Measurements from ENCODE around the gene TSPAN15. TPM values are rescaled to one million over a fixed set of nuclear protein-coding genes. Genes with fewer than 3 reads are reported as not detected.
A peak's percentile ranks its signal among the peaks of the same experiment; 100 is the strongest.

Gene TSPAN15
- total and polyA plus RNA-seq, 5 experiments from 2014 or later = 0.55 to 1.1 (median 0.80) TPM; not detected in 1

GRCh38 chr10:69497611-69498390 lies 46.5 kb downstream of the TSPAN15 start:
- no peaks in the 10 kb centered on the region for H3K27me3 Mint-ChIP-seq
- no peaks in the 10 kb centered on the region for H3K36me3 Mint-ChIP-seq
- H3K4me1 Mint-ChIP-seq = peaks cover 0 to 9% (median 2%) of the 10 kb centered on the region in 4 donors
- DNase-seq = peak in 1 of 10 donors; percentile 23
- no peak overlapping the region for H3K4me3 Mint-ChIP-seq
- peak overlapping the region in 1 of 10 donors; percentile 70 for H3K27ac Mint-ChIP-seq
- POLR2A ChIA-PET = no interaction called here
- ATAC-seq = no peak
- no peaks in the 10 kb centered on the region for H3K9me3 Mint-ChIP-seq

GRCh38 chr10:69498711-69499471 lies 47.6 kb downstream of the TSPAN15 start:
- no peaks in the 10 kb centered on the region for H3K36me3 Mint-ChIP-seq
- POLR2A ChIA-PET = interaction anchor here (0.6 kb wide), 1 partner anchor 145 kb away, joined by 5 read pairs; no protein-coding TSS in a partner anchor
- H3K9me3 Mint-ChIP-seq = no peaks in the 10 kb centered on the region
- H3K27me3 Mint-ChIP-seq = no peaks in the 10 kb centered on the region
- peaks cover 0 to 9% (median 2%) of the 10 kb centered on the region in 4 donors for H3K4me1 Mint-ChIP-seq
- ATAC-seq (no peak), DNase-seq (no peak)
- H3K4me3 Mint-ChIP-seq = no peak overlapping the region
- H3K27ac Mint-ChIP-seq = peak overlapping the region in 1 of 10 donors; percentile 57

- Mint-ChIP-seq H3K4me3 (no peak overlapping the region), H3K4me1 (peaks cover 0 to 9% (median 2%) of the 10 kb centered on the region in 4 donors), H3K9me3 (no peaks in the 10 kb centered on the region), H3K36me3 (no peaks in the 10 kb centered on the region), H3K27ac (peak overlapping the region in 3 of 10 donors; percentile 17 to 64 (median 58)), H3K27me3 (no peaks in the 10 kb centered on the region)
- DNase-seq (peak in 1 of 10 donors; percentile 14), ATAC-seq (no peak)
- POLR2A ChIA-PET = no interaction called here
Measured at GRCh38 chr10:69499726-69500689, 48.7 kb downstream of the TSPAN15 start.

- Mint-ChIP-seq H3K4me3 (no peak overlapping the region), H3K27me3 (no peaks in the 10 kb centered on the region)
- no peak for ATAC-seq
Measured at GRCh38 chr10:69500864-69501468, 49.7 kb downstream of the TSPAN15 start.

GRCh38 chr10:69501657-69502056 lies 50.4 kb downstream of the TSPAN15 start:
- POLR2A ChIA-PET = no interaction called here
- Mint-ChIP-seq H3K27me3 (no peaks in the 10 kb centered on the region), H3K4me3 (no peak overlapping the region), H3K4me1 (peaks cover 0 to 12% (median 2%) of the 10 kb centered on the region in 4 donors), H3K36me3 (no peaks in the 10 kb centered on the region), H3K27ac (no peak overlapping the region), H3K9me3 (no peaks in the 10 kb centered on the region)
- ATAC-seq = no peak
- DNase-seq = peak in 1 of 10 donors; percentile 34

More at GRCh38 chr10:69500864-69501468, 49.7 kb downstream of the TSPAN15 start:
- DNase-seq = peak in 1 of 10 donors; percentile 26
- no peak overlapping the region for H3K27ac Mint-ChIP-seq
- no peaks in the 10 kb centered on the region for H3K9me3 Mint-ChIP-seq
- no peaks in the 10 kb centered on the region for H3K36me3 Mint-ChIP-seq
- peaks cover 0 to 10% (median 2%) of the 10 kb centered on the region in 4 donors for H3K4me1 Mint-ChIP-seq
- POLR2A ChIA-PET = no interaction called here

GRCh38 chr10:69502589-69502988 lies 51.3 kb downstream of the TSPAN15 start:
- H3K9me3 Mint-ChIP-seq = no peaks in the 10 kb centered on the region
- DNase-seq = peak in 1 of 10 donors; percentile 48
- H3K27me3 Mint-ChIP-seq = no peaks in the 10 kb centered on the region
- no peaks in the 10 kb centered on the region for H3K36me3 Mint-ChIP-seq
- POLR2A ChIA-PET = no interaction called here
- ATAC-seq = no peak
- H3K4me3 Mint-ChIP-seq = no peak overlapping the region
- H3K4me1 Mint-ChIP-seq = peaks cover 5 to 14% (median 8%) of the 10 kb centered on the region in 4 donors
- peak overlapping the region in 1 of 10 donors; percentile 53 for H3K27ac Mint-ChIP-seq

- Mint-ChIP-seq H3K4me3 (no peak overlapping the region), H3K36me3 (no peaks in the 10 kb centered on the region), H3K4me1 (peaks cover 9 to 15% (median 11%) of the 10 kb centered on the region in 4 donors), H3K9me3 (no peaks in the 10 kb centered on the region), H3K27ac (peak overlapping the region in 2 of 10 donors; percentile 35 to 53), H3K27me3 (no peaks in the 10 kb centered on the region)
- POLR2A ChIA-PET = no interaction called here
- DNase-seq (peak in 1 of 10 donors; percentile 47), ATAC-seq (no peak)
Measured at GRCh38 chr10:69503001-69503895, 52.0 kb downstream of the TSPAN15 start.

- Mint-ChIP-seq H3K36me3 (no peaks in the 10 kb centered on the region), H3K27me3 (no peaks in the 10 kb centered on the region), H3K9me3 (no peaks in the 10 kb centered on the region), H3K4me1 (peaks cover 9 to 12% (median 11%) of the 10 kb centered on the region in 4 donors), H3K27ac (peak overlapping the region in 1 of 10 donors; percentile 5), H3K4me3 (no peak overlapping the region)
- ATAC-seq = no peak
- POLR2A ChIA-PET = no interaction called here
- DNase-seq = peak in 1 of 10 donors; percentile 35
Measured at GRCh38 chr10:69503896-69504265, 52.6 kb downstream of the TSPAN15 start.

GRCh38 chr10:69504576-69505250 lies 53.4 kb downstream of the TSPAN15 start:
- DNase-seq (peak in 1 of 10 donors; percentile 58), ATAC-seq (no peak)
- Mint-ChIP-seq H3K4me3 (no peak overlapping the region), H3K4me1 (peaks cover 9 to 12% (median 10%) of the 10 kb centered on the region in 4 donors), H3K9me3 (no peaks in the 10 kb centered on the region), H3K27me3 (no peaks in the 10 kb centered on the region), H3K36me3 (no peaks in the 10 kb centered on the region), H3K27ac (peak overlapping the region in 2 of 10 donors; percentile 20 to 70)
- POLR2A ChIA-PET = interaction anchor here (1.2 kb wide), 1 partner anchor 97 kb away, joined by 3 read pairs; no protein-coding TSS in a partner anchor

GRCh38 chr10:69505636-69506318 lies 54.5 kb downstream of the TSPAN15 start:
- Mint-ChIP-seq H3K4me3 (peak overlapping the region in 2 of 10 donors; percentile 4 to 12), H3K27me3 (no peaks in the 10 kb centered on the region), H3K4me1 (peaks cover 9 to 12% (median 10%) of the 10 kb centered on the region in 4 donors), H3K27ac (peak overlapping the region in 6 of 10 donors; percentile 16 to 77 (median 52)), H3K36me3 (no peaks in the 10 kb centered on the region), H3K9me3 (no peaks in the 10 kb centered on the region)
- DNase-seq (peak in 1 of 10 donors; percentile 31), ATAC-seq (no peak)
- POLR2A ChIA-PET = interaction anchor here (1.2 kb wide), 1 partner anchor 99 kb away, joined by 3 read pairs; no protein-coding TSS in a partner anchor

Measured in naive thymus-derived CD8-positive, alpha-beta T cell (primary cell).